T-helper 17 cell (primary cell): Measurements from ENCODE around the gene CACTIN. TPM values are rescaled to one million over a fixed set of nuclear protein-coding genes. Genes with fewer than 3 reads are reported as not detected.
A peak's percentile ranks its signal among the peaks of the same experiment; 100 is the strongest.
"Not testable (repeated sequence)": the region's sequence is repeated elsewhere in the genome, so short reads cannot be mapped to it uniquely, and the experiment has no call there.

ENCODE experiments used
- ATAC-seq: fragments of 150-1000 bp; cut with Tn5 transposase; 2 replicates; pipeline ENCODE4 v1.10.0; 2021; ENCODE audit warnings: mild to moderate bottlenecking, moderate library complexity
- DNase-seq, 3 donors: peaks; one replicate each; pipeline versions ENCODE4 v3.0.0 to v3.0.0-alpha.2; 2020 to 2021
- H3K9me3 ChIP-seq: one replicate; pipeline ENCODE4 v1.7.0; 2013; ENCODE audit warnings: low read length, mild to moderate bottlenecking; ENCODE audit not compliant: control insufficient read depth, poor library complexity, severe bottlenecking
- H3K27ac Mint-ChIP-seq: one replicate; pipeline ENCODE4 v1.8.0; 2022; ENCODE audit warnings: mild to moderate bottlenecking, moderate library complexity, mixed read lengths
- H3K27me3 Mint-ChIP-seq: one replicate; pipeline ENCODE4 v1.8.0; 2022; ENCODE audit warnings: mixed read lengths
- H3K36me3 Mint-ChIP-seq: one replicate; pipeline ENCODE4 v1.8.0; 2022; ENCODE audit warnings: low read depth, mixed read lengths
- H3K4me1 Mint-ChIP-seq: one replicate; pipeline ENCODE4 v1.8.0; 2022; ENCODE audit warnings: mild to moderate bottlenecking, mixed read lengths
- H3K4me3 Mint-ChIP-seq: one replicate; pipeline ENCODE4 v1.8.0; 2022; ENCODE audit warnings: mild to moderate bottlenecking, moderate library complexity, mixed read lengths
- total RNA-seq, 4 donors: library from RNA in 2 of 4; stranded (reverse) in 2 of 4; gene quantifications; one replicate each; pipeline ENCODE4 v1.2.3 and lab custom pipeline; 2022 to 2026

The CACTIN gene
- total RNA-seq, 2 donors from 2014 or later, result 32.8 to 34.4 TPM

DNA sequence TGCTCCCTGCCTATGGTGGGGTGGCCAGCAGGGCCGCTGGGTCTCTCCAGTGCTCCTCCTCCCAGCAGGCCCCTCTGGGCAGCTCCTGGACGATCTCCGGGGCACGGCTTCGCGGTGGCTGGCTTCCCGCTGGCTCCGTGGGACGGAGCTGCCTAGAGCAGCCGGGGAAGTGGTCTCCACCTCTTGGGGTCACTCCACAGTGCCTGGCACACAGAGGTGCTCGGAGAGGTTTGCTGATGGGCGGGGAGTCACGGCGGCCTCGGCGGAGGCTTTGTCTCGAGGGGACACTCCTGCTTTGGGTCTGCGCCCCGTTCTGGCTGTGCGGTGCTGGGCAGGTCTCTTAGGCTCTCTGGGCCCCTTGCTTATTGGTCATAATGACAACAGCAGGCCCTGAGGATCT is 9.9 kb upstream of the CACTIN start:
- H3K4me1 Mint-ChIP-seq, result peaks cover 9% of the 10 kb centered on the region
- DNase-seq (no peak), ATAC-seq (no peak)
- no peaks in the 10 kb centered on the region for H3K36me3 Mint-ChIP-seq
- no peak overlapping the region for H3K4me3 Mint-ChIP-seq
- H3K27ac Mint-ChIP-seq, result no peak overlapping the region
- no peaks in the 10 kb centered on the region for H3K9me3 ChIP-seq
- H3K27me3 Mint-ChIP-seq, result no peaks in the 10 kb centered on the region

DNA sequence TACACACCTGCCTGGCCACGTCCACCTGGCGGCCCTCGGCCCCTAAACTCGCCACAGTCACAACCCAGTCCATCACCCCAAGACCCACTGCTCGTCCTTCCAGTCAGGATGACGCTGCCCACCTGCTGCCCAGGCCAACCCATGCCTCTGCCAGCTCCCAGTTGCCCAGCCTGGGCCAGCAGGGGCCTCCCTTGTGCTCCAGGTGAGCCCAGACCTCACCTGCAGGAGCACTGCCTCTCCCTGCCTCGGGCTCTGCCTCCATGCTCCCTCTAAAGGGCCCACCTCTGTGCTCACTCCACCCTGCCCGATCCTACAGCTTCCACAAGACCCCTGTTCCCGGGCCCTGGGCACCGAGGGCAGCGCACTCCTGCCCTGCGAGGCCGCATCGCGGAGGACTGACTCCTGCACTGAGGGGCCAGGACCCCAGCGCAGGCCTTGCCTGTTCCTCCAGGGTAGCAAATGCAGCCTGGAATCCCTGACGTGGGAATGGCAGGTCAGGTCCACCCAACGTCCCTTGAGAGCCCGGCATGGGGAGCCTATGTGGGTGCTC is 8.0 kb upstream of the CACTIN start:
- ATAC-seq (no peak), DNase-seq (no peak)
- no peaks in the 10 kb centered on the region for H3K9me3 ChIP-seq
- H3K4me3 Mint-ChIP-seq, result no peak overlapping the region
- H3K27ac Mint-ChIP-seq, result no peak overlapping the region
- H3K27me3 Mint-ChIP-seq, result no peaks in the 10 kb centered on the region
- no peaks in the 10 kb centered on the region for H3K36me3 Mint-ChIP-seq
- peaks cover 9% of the 10 kb centered on the region for H3K4me1 Mint-ChIP-seq

DNA sequence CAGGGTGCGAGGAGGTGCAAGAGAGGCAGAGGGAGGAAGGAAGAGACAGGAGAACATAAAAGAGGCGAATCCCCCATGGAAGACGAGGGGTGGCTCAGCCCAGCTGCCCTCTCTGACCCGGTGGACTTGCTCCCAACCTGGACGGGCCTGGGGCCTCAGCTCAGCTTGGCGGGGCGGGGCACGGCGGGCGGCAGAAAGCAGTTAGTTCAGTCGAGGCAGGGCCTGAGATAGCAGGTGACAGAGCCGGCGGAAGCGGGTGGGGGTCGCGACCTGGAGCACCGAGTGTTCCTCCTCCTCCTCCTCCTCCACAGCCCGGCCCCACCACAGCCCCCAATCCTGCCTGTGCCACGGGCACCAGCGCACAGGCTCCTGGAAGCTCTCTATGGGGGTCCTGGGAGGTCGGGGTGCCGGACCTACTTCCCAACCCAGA is 7.0 kb upstream of the CACTIN start:
- no peaks in the 10 kb centered on the region for H3K36me3 Mint-ChIP-seq
- H3K27ac Mint-ChIP-seq, result no peak overlapping the region
- no peak overlapping the region for H3K4me3 Mint-ChIP-seq
- no peaks in the 10 kb centered on the region for H3K27me3 Mint-ChIP-seq
- no peak for ATAC-seq
- H3K9me3 ChIP-seq, result no peaks in the 10 kb centered on the region
- H3K4me1 Mint-ChIP-seq, result peaks cover 8% of the 10 kb centered on the region
- DNase-seq, result no peak

DNA sequence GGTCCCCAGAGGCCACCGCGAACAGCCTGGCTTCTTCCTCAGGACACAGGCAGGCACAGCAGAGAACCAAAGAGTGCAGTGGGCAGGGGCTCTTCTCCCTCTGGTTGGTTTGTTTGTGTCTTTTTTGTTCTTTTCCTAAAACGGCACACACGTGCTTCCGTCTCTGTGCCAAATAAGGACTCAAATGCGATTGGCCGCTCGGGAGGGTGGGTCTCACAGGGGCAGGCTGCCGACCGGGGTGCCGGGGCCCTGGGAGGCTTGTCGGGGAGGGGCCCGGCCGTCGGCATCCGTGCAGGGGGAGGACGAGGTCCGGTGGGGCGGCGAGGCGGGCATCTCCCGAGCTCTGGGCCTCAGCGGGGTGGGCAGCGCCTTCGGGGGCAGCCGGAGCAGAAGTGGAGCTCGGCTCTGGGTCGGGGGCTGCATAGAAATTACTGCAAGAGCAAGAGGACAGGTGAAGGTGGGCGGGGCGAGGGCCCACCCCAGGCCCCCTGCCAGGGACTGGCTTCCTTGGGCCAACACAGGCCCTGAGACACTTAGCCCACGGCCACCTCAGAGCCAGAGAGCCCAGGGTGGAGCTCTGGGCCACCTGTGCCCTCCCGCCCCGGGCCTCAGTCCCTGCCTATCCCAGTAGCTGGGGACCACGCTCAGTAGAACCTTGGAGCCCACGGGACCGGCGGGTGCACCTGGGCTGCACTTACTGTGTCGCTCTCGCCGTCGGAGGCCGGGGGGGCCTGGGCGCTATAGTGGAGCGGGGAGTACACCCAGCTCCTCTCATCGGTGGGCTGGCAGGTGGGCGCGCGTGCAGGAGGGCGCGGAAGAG is 6.4 kb upstream of the CACTIN start:
- Mint-ChIP-seq H3K36me3 (no peaks in the 10 kb centered on the region), H3K27me3 (no peaks in the 10 kb centered on the region), H3K4me1 (peaks cover 6% of the 10 kb centered on the region), H3K4me3 (no peak overlapping the region), H3K27ac (no peak overlapping the region)
- H3K9me3 ChIP-seq, result no peaks in the 10 kb centered on the region
- no peak for DNase-seq
- no peak for ATAC-seq

DNA sequence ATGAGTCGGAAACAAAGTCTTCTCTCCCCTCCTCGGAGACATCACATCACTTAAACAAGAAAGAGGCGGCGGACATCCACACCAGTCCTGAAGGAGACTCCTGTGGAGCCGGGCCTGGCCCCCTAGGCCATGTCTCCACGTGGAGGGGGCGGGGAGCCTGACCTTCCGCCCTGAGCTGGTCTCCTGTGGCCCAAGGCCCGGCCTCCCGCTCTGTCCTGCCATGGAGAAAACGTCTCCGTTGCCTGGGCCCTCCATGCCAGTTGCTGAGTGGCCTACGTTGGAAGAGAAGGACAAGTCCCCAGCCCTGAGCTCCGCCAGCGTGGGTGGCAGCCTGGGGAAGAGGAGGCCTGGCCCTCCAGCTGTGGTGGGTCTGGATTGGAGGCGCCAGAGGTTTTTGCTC is 5.5 kb upstream of the CACTIN start:
- Mint-ChIP-seq H3K4me3 (no peak overlapping the region), H3K27ac (no peak overlapping the region), H3K36me3 (no peaks in the 10 kb centered on the region), H3K4me1 (peaks cover 6% of the 10 kb centered on the region), H3K27me3 (no peaks in the 10 kb centered on the region)
- H3K9me3 ChIP-seq, result no peaks in the 10 kb centered on the region
- no peak for ATAC-seq
- no peak for DNase-seq

DNA sequence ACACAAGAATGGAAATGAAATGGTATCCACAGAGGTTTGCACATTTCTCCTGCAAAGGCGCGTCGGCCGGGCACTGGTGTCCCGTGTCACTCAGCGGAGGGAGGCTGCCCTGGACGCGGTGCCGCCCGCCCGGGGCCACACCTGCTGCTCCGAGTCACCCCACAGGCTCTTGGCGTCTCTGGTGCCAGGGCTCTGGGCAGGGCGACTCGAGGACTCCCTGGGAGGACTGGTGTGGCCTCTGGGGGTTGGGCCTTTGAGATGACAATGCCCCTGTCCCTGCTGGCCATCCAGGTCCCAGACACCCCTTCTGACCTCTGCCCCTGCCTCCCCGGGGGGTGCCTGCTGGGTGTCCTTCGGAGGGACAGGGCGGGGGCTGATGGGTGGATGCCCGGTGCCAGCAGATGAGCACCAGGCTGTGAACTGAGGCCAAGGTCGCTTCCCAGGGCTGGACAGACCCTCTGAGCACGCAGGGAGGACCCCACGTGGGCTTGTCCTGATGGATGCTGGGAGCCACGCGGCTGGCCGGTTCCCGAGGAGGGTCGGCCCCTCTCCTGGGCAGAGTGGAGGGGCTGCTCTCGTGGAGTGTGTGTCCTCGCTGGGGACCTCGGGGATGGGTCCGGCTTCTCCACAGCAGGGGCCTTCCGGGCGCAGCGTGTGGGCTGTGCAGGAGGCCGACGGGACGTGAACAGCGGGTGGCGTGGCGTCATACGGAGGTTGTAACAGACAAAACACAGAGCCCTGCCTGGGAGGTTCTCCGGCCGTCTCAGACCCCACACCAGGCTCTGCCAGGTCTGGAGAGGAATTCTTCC is 4.7 kb upstream of the CACTIN start:
- no peaks in the 10 kb centered on the region for H3K9me3 ChIP-seq
- no peaks in the 10 kb centered on the region for H3K27me3 Mint-ChIP-seq
- H3K36me3 Mint-ChIP-seq, result no peaks in the 10 kb centered on the region
- DNase-seq (no peak), ATAC-seq (no peak)
- peaks cover 12% of the 10 kb centered on the region for H3K4me1 Mint-ChIP-seq
- H3K27ac Mint-ChIP-seq, result no peak overlapping the region
- H3K4me3 Mint-ChIP-seq, result no peak overlapping the region

DNA sequence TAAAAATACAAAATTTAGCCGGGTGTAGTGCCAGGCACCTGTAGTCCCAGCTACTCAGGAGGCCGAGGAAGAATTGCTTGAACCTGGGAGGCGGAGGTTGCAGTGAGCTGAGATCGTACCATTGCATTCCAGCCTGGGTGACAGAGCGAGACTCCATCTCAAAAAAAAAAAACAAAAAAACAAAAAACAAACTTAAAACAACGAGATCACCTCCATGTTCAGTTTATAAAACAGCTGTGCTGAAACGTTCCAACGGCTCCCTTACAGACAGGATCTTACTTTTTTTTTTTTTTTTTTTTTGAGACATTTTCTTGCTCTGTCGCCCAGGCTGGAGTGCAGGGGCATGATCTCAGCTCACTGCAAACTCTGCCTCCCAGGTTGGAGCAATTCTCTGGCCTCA is 2.2 kb upstream of the CACTIN start:
- ATAC-seq, H3K9me3 ChIP-seq, H3K27ac Mint-ChIP-seq, H3K36me3 Mint-ChIP-seq, H3K4me3 Mint-ChIP-seq, DNase-seq, H3K27me3 Mint-ChIP-seq: not testable (repeated sequence)
- peaks cover 21% of the 10 kb centered on the region for H3K4me1 Mint-ChIP-seq

DNA sequence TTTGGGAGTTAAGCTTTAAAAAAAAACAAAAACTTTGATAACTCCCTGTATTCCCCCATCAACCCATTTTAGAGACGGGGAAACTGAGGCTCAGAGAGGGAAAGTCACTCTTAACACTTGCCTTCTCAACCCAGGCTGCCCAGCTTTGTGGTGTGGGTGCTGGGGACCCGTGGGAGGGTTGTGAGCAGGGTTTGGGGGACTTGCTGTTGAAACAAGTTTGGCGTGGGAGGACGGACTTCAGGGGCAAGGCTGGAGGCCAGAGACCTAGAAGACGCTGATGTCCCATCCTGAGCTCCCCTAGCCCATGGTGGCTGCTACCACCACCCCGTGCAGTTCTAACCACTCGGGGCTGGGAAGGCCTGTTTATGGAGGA is 747 bp upstream of the CACTIN start:
- DNase-seq, result no peak

DNA sequence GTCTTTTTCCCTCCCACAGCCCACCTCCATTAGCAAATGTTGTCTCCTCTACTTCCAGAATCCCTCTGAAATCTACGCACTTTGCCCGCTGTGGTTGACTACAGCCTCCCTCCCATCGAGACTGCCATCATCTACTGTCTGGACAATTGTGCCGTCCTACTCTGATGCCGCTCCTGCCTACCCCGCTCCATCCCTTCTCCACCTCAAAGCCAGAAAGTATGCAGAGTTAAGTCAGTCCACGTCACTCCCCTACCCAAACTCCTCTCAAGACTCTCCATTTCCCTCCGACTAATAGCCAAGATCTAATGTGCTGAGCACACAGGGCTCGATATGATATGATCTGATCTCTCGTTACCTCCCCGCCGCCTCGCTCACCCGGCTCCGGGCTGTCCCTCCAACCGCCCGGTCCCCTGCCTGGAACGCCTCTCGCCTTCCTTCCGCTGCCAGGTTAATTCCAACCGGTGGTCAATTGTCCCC is 556 bp downstream of the CACTIN start:
- H3K27me3 Mint-ChIP-seq, result no peaks in the 10 kb centered on the region
- H3K27ac Mint-ChIP-seq, result peak overlapping the region; percentile 88
- DNase-seq (no peak), ATAC-seq (no peak)
- no peaks in the 10 kb centered on the region for H3K36me3 Mint-ChIP-seq
- H3K4me1 Mint-ChIP-seq, result peaks cover 21% of the 10 kb centered on the region
- peak overlapping the region; percentile 99 for H3K4me3 Mint-ChIP-seq
- no peaks in the 10 kb centered on the region for H3K9me3 ChIP-seq

More for the DNA sequence above, 747 bp upstream of the CACTIN start:
- H3K36me3 Mint-ChIP-seq, result no peaks in the 10 kb centered on the region
- peak overlapping the region; percentile 99 for H3K4me3 Mint-ChIP-seq
- peak overlapping the region; percentile 88 for H3K27ac Mint-ChIP-seq
- H3K4me1 Mint-ChIP-seq, result peaks cover 19% of the 10 kb centered on the region
- no peak for ATAC-seq
- H3K9me3 ChIP-seq, result no peaks in the 10 kb centered on the region
- no peaks in the 10 kb centered on the region for H3K27me3 Mint-ChIP-seq

DNA sequence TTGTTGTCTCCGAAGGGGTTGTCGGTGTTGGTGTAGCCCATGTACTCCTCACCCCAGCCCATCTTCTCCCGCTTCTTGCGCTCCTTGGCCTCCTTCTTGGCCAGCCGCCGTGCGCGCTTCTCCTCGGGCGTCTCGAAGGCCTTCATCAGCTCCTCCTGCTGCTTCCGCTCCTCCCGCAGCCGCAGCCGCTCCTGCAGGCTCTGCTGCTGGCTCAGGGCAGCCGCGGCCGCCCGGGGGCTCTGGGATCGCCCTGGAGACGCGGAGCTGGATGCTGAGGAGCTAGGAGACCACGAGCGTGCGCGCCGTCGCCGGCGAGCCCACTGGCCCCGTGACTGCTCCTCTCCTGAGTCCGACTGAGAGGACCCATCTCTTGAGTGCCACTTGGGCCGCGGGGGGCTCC is 2.9 kb downstream of the CACTIN start:
- no peaks in the 10 kb centered on the region for H3K9me3 ChIP-seq
- Mint-ChIP-seq H3K36me3 (no peaks in the 10 kb centered on the region), H3K27ac (no peak overlapping the region), H3K4me1 (peaks cover 23% of the 10 kb centered on the region), H3K27me3 (no peaks in the 10 kb centered on the region), H3K4me3 (no peak overlapping the region)
- DNase-seq, result no peak
- ATAC-seq, result no peak

DNA sequence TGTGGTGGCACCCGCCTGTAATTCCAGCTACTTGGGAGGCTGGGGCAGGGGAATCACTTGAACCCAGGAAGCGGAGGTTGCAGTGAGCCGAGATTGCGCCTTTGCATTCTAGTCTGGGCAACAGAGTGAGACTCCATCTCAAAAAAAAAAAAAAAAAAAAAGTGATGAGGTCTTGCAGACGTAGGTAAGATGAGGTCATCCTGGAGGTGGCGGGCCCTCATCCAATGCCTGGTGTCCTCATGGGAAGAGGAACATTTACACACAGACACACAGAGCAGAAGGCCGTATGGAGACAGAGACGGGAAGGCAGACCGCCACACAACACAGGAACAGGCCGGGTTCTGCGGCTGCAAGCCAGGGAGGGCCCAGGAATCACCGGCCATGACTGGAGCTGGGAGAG is 4.4 kb downstream of the CACTIN start:
- no peaks in the 10 kb centered on the region for H3K9me3 ChIP-seq
- Mint-ChIP-seq H3K4me3 (peak overlapping the region; percentile 7), H3K27ac (no peak overlapping the region), H3K4me1 (peaks cover 28% of the 10 kb centered on the region), H3K36me3 (no peaks in the 10 kb centered on the region), H3K27me3 (no peaks in the 10 kb centered on the region)
- no peak for ATAC-seq
- DNase-seq, result no peak

DNA sequence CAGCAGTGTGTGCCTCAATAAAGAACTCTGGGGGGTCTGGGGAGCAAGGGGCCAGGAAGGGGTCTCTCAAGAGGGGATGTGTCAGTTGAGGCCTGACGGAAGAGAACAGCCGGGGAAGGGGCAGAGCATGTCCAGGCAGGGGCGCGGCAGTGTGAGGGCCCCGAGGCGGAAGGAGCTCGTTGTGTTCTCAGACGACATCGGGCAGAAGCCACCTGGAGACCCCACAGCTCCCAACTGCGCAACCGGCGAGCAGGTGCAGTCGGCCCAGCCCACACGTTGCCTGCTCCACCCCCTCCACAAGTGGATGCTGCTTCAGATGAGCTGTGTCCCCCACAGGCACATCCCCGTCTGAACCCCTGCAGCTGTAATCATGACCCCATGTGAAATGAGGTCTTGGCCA is 4.9 kb downstream of the CACTIN start:
- Mint-ChIP-seq H3K4me1 (peaks cover 27% of the 10 kb centered on the region), H3K4me3 (no peak overlapping the region), H3K36me3 (no peaks in the 10 kb centered on the region), H3K27ac (no peak overlapping the region), H3K27me3 (no peaks in the 10 kb centered on the region)
- DNase-seq (no peak), ATAC-seq (no peak)
- H3K9me3 ChIP-seq, result no peaks in the 10 kb centered on the region

DNA sequence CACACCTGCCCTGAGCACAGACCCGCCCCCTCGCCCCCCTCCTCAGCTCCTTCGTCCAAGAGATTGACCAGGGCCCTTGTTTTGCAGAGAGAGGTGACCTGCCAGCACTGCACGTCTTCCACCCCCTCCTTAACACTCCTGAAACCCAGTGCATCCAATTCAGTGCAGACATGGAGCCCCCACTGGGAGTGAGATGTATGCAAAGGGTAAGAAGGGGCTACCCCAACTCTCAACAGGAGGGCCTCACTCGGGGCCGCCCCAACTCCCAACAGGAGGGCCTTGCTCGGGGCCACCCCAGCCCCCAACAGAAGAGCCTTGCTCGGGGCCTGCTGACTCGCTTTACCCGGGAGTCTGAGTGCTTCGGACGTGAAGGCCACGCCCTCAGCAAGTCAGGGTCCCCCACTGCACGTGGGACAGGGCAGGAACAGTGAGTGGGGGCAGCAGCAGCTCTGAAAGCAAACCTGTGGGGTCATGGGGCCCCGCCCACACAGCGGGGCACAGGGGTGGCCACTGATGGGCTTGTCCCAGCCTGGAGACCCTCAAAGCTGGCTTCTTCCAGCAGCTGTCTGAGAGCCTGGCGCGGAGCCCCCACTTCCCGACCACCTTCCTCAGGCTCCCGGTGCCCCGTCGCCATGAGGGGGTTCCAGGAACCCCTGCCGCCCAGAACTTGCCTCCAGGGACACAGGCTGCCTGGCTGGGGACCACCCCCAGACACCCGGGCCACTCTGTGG is 5.6 kb downstream of the CACTIN start:
- H3K27me3 Mint-ChIP-seq, result no peaks in the 10 kb centered on the region
- H3K9me3 ChIP-seq, result no peaks in the 10 kb centered on the region
- no peak for ATAC-seq
- peaks cover 21% of the 10 kb centered on the region for H3K4me1 Mint-ChIP-seq
- H3K36me3 Mint-ChIP-seq, result no peaks in the 10 kb centered on the region
- no peak overlapping the region for H3K27ac Mint-ChIP-seq
- no peak for DNase-seq
- H3K4me3 Mint-ChIP-seq, result no peak overlapping the region
